WTC11 (cell line): ENCODE measurements around the gene MEAK7.

Experiments
- CREB1 ChIP-seq: sonication (generic); formaldehyde crosslinking; IDR thresholded peaks from 2 replicates; pipeline ENCODE4 v1.8.0; 2023; ENCODE audit warnings: mild to moderate bottlenecking, missing genetic modification reagents
- CREM ChIP-seq: sonication (generic); formaldehyde crosslinking; IDR thresholded peaks from 2 replicates; pipeline ENCODE4 v1.8.1; 2022; ENCODE audit warnings: mild to moderate bottlenecking, missing genetic modification reagents, moderate library complexity
- E2F1 ChIP-seq: sonication (generic); formaldehyde crosslinking; IDR thresholded peaks from 2 replicates; pipeline ENCODE4 v1.8.0; 2022; ENCODE audit warnings: mild to moderate bottlenecking, missing genetic modification reagents
- KAT7 ChIP-seq: sonication (generic); formaldehyde crosslinking; IDR thresholded peaks from 2 replicates; pipeline ENCODE4 v1.8.1; 2023; ENCODE audit warnings: missing genetic modification reagents, mild to moderate bottlenecking, borderline replicate concordance
- NR2C2 ChIP-seq: sonication (generic); formaldehyde crosslinking; IDR thresholded peaks from 2 replicates; pipeline ENCODE4 v1.8.0; 2022; ENCODE audit warnings: mild to moderate bottlenecking, missing genetic modification reagents
- ZNF317 ChIP-seq: sonication (generic); formaldehyde crosslinking; IDR thresholded peaks from 2 replicates; pipeline ENCODE4 v1.8.1; 2023; ENCODE audit warnings: low read depth, mild to moderate bottlenecking, moderate library complexity, missing genetic modification reagents, borderline replicate concordance
- TF ChIP-seq, protein P1 (sequence below): fragments of 200-600 bp; IDR thresholded peaks from 2 replicates; pipeline ENCODE4 v1.8.0; 2022; ENCODE audit warnings: antibody characterized with exemption
- TF ChIP-seq, protein P2 (sequence below): sonication (generic); formaldehyde crosslinking; IDR thresholded peaks from 2 replicates; pipeline ENCODE4 v1.8.0; 2022; ENCODE audit warnings: mild to moderate bottlenecking, missing genetic modification reagents
- TF ChIP-seq, protein P3 (sequence below): sonication (generic); formaldehyde crosslinking; IDR thresholded peaks from 2 replicates; pipeline ENCODE4 v1.8.1; 2023; ENCODE audit warnings: mild to moderate bottlenecking, missing genetic modification reagents, moderate library complexity
- TF ChIP-seq, protein P4 (sequence below): sonication (generic); formaldehyde crosslinking; IDR thresholded peaks from 2 replicates; pipeline ENCODE4 v1.8.1; 2022; ENCODE audit warnings: low read depth, missing genetic modification reagents, borderline replicate concordance

GRCh38 chr16:84460406-84461028 is 43.9 kb downstream of the MEAK7 start:
- TF ChIP-seq KAT7 (CRISPR knock-in tag) (no peak), NR2C2 (no peak), ZNF317 (CRISPR knock-in tag) (no peak), CREM (no peak), CREB1 (CRISPR knock-in tag) (no peak), E2F1 (CRISPR knock-in tag) (no peak)
- TF ChIP-seq, protein P1, sequence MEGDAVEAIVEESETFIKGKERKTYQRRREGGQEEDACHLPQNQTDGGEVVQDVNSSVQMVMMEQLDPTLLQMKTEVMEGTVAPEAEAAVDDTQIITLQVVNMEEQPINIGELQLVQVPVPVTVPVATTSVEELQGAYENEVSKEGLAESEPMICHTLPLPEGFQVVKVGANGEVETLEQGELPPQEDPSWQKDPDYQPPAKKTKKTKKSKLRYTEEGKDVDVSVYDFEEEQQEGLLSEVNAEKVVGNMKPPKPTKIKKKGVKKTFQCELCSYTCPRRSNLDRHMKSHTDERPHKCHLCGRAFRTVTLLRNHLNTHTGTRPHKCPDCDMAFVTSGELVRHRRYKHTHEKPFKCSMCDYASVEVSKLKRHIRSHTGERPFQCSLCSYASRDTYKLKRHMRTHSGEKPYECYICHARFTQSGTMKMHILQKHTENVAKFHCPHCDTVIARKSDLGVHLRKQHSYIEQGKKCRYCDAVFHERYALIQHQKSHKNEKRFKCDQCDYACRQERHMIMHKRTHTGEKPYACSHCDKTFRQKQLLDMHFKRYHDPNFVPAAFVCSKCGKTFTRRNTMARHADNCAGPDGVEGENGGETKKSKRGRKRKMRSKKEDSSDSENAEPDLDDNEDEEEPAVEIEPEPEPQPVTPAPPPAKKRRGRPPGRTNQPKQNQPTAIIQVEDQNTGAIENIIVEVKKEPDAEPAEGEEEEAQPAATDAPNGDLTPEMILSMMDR = no peak
- TF ChIP-seq, protein P2, sequence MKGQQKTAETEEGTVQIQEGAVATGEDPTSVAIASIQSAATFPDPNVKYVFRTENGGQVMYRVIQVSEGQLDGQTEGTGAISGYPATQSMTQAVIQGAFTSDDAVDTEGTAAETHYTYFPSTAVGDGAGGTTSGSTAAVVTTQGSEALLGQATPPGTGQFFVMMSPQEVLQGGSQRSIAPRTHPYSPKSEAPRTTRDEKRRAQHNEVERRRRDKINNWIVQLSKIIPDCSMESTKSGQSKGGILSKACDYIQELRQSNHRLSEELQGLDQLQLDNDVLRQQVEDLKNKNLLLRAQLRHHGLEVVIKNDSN (CRISPR knock-in tag) = no peak
- TF ChIP-seq, protein P3, sequence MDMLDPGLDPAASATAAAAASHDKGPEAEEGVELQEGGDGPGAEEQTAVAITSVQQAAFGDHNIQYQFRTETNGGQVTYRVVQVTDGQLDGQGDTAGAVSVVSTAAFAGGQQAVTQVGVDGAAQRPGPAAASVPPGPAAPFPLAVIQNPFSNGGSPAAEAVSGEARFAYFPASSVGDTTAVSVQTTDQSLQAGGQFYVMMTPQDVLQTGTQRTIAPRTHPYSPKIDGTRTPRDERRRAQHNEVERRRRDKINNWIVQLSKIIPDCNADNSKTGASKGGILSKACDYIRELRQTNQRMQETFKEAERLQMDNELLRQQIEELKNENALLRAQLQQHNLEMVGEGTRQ (CRISPR knock-in tag) = no peak
- TF ChIP-seq, protein P4, sequence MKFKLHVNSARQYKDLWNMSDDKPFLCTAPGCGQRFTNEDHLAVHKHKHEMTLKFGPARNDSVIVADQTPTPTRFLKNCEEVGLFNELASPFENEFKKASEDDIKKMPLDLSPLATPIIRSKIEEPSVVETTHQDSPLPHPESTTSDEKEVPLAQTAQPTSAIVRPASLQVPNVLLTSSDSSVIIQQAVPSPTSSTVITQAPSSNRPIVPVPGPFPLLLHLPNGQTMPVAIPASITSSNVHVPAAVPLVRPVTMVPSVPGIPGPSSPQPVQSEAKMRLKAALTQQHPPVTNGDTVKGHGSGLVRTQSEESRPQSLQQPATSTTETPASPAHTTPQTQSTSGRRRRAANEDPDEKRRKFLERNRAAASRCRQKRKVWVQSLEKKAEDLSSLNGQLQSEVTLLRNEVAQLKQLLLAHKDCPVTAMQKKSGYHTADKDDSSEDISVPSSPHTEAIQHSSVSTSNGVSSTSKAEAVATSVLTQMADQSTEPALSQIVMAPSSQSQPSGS (CRISPR knock-in tag) = no peak
